ENCODE measurements around the gene TANK. TPM values are rescaled to one million over a fixed set of nuclear protein-coding genes. Genes with fewer than 3 reads are reported as not detected.

TANK gene
- total and polyA plus RNA-seq, 7 experiments from 2014 or later: 45.5 to 142 (median 61.4) TPM

DNA sequence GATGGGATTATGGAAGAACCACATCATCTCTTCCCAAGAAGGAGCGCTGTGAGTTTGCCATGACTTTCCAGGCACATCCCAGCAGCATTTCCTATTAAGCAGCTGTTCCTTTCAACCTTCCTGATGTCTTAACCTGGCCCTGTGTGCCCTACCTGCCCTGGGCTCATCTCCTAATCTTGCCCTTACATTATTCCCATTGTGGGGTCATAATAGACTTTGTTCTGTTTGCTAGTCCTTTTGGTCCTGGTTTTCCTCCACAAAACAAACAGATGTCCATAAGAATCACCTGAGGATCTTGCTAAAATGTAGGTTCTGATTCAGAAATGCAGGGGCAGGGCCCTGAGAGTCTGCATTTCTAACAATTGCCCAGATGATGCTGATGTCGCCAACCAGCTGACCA is 38.6 kb upstream of the TANK start:
- ChIA-PET POLR2A (no interaction called here), CTCF (no interaction called here)
- Histone ChIP-seq H3K9me3 (ENCODE audit: control insufficient read depth in 2 of 3, low read length in 3 of 3) (no peaks in the 10 kb centered on the region), H3K36me3 (ENCODE audit: control insufficient read depth in 2 of 3, insufficient read depth in 3 of 3, low read length in 3 of 3) (no peaks in the 10 kb centered on the region), H3K4me3 (ENCODE audit: low read length) (no peak overlapping the region), H3K4me1 (ENCODE audit: control insufficient read depth in 2 of 2, insufficient read depth in 2 of 2, low read length in 2 of 2) (no peaks in the 10 kb centered on the region), H3K27me3 (ENCODE audit: control insufficient read depth in 2 of 2, insufficient read depth in 2 of 2, low read length in 2 of 2) (peaks cover 0 to 1% of the 10 kb centered on the region in 2 donors), H3K27ac (ENCODE audit: low read depth, low read length) (no peak overlapping the region)
- ATAC-seq: no peak
- Mint-ChIP-seq H3K36me3 (peaks cover 0 to 6% (median 0%) of the 10 kb centered on the region in 5 donors), H3K9me3 (no peaks in the 10 kb centered on the region), H3K27me3 (peaks cover 0 to 10% (median 0%) of the 10 kb centered on the region in 5 donors), H3K4me1 (peaks cover 0 to 36% (median 4%) of the 10 kb centered on the region in 7 donors), H3K27ac (no peak overlapping the region), H3K4me3 (no peak overlapping the region)
- no peak for DNase-seq
- intact Hi-C loops (cut with micrococcal nuclease): no loop called here

GRCh38 chr2:161122772-161123530 is 37.3 kb upstream of the TANK start:
- DNase-seq (no peak), ATAC-seq (peak; percentile 73)
- Histone ChIP-seq H3K4me1 (ENCODE audit: control insufficient read depth in 2 of 2, insufficient read depth in 2 of 2, low read length in 2 of 2) (no peaks in the 10 kb centered on the region), H3K36me3 (ENCODE audit: control insufficient read depth in 2 of 3, insufficient read depth in 3 of 3, low read length in 3 of 3) (no peaks in the 10 kb centered on the region), H3K9me3 (ENCODE audit: control insufficient read depth in 2 of 3, low read length in 3 of 3) (no peaks in the 10 kb centered on the region), H3K27me3 (ENCODE audit: control insufficient read depth in 2 of 2, insufficient read depth in 2 of 2, low read length in 2 of 2) (no peaks in the 10 kb centered on the region), H3K27ac (ENCODE audit: low read depth, low read length) (no peak overlapping the region), H3K4me3 (ENCODE audit: low read length) (no peak overlapping the region)
- no peak overlapping the region for H3K27ac Mint-ChIP-seq
- H3K27me3 Mint-ChIP-seq: peaks cover 0 to 6% (median 0%) of the 10 kb centered on the region in 5 donors
- no peaks in the 10 kb centered on the region for H3K9me3 Mint-ChIP-seq
- ChIA-PET POLR2A (interaction anchor here (0.6 to 1.0 kb wide), 2 partner anchors 10 kb away, joined by 3 to 4 read pairs; no protein-coding TSS in a partner anchor), CTCF (interaction anchor here (1.3 kb wide), 1 partner anchor 12 kb away, joined by 3 read pairs; no protein-coding TSS in a partner anchor)
- H3K4me3 Mint-ChIP-seq: peak overlapping the region in 1 of 10 donors; percentile 40
- intact Hi-C loops (cut with micrococcal nuclease): no loop called here
- peaks cover 0 to 4% (median 0%) of the 10 kb centered on the region in 5 donors for H3K36me3 Mint-ChIP-seq
- peaks cover 0 to 36% (median 4%) of the 10 kb centered on the region in 7 donors for H3K4me1 Mint-ChIP-seq

- no peak overlapping the region for H3K4me3 ChIP-seq (ENCODE audit: low read length)
- POLR2A ChIA-PET: no interaction called here
- peak overlapping the region in 1 of 10 donors; percentile 40 for H3K4me3 Mint-ChIP-seq
- no peaks in the 10 kb centered on the region for H3K27me3 ChIP-seq (ENCODE audit: control insufficient read depth in 2 of 2, insufficient read depth in 2 of 2, low read length in 2 of 2)
- H3K27ac Mint-ChIP-seq: no peak overlapping the region
- H3K4me1 Mint-ChIP-seq: peaks cover 0 to 36% (median 4%) of the 10 kb centered on the region in 7 donors
- H3K9me3 ChIP-seq (ENCODE audit: control insufficient read depth in 2 of 3, low read length in 3 of 3): no peaks in the 10 kb centered on the region
- H3K36me3 ChIP-seq (ENCODE audit: control insufficient read depth in 2 of 3, insufficient read depth in 3 of 3, low read length in 3 of 3): no peaks in the 10 kb centered on the region
- DNase-seq (no peak), ATAC-seq (no peak)
- H3K4me1 ChIP-seq (ENCODE audit: control insufficient read depth in 2 of 2, insufficient read depth in 2 of 2, low read length in 2 of 2): no peaks in the 10 kb centered on the region
- CTCF ChIA-PET: interaction anchor here (1.3 kb wide), 1 partner anchor 12 kb away, joined by 3 read pairs; no protein-coding TSS in a partner anchor
- H3K9me3 Mint-ChIP-seq: no peaks in the 10 kb centered on the region
- H3K27me3 Mint-ChIP-seq: peaks cover 0 to 5% (median 0%) of the 10 kb centered on the region in 5 donors
- intact Hi-C loops (cut with micrococcal nuclease): no loop called here
- H3K27ac ChIP-seq (ENCODE audit: low read depth, low read length): no peak overlapping the region
- H3K36me3 Mint-ChIP-seq: peaks cover 0 to 4% (median 0%) of the 10 kb centered on the region in 5 donors
These were observed 36.6 kb upstream of the TANK start for GRCh38 chr2:161123531-161124030.

DNA sequence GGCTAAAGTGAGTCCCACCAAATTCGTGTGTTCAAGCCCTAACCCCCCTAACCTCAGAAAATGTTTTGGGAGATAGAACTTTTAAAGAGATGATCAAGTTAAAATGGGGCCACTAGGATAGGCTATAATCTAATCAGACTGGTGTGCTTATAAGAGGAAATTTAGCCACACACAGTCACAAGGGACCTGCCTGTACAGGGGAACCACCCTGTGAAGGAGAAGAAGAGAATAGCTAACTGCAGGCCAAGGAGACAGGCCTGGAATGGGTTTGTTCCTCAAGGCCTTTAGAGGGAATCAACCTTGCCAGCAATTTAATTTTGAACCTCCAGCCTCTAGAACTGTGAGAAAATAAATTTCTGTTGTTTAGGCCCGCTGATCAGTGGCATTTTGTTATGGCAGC is 36.0 kb upstream of the TANK start:
- POLR2A ChIA-PET: no interaction called here
- Mint-ChIP-seq H3K4me3 (no peak overlapping the region), H3K27me3 (peaks cover 0 to 9% (median 0%) of the 10 kb centered on the region in 5 donors), H3K4me1 (peaks cover 4 to 36% (median 10%) of the 10 kb centered on the region in 7 donors), H3K27ac (no peak overlapping the region), H3K36me3 (peaks cover 0 to 6% (median 0%) of the 10 kb centered on the region in 5 donors), H3K9me3 (no peaks in the 10 kb centered on the region)
- Histone ChIP-seq H3K4me1 (ENCODE audit: control insufficient read depth in 2 of 2, insufficient read depth in 2 of 2, low read length in 2 of 2) (no peaks in the 10 kb centered on the region), H3K4me3 (ENCODE audit: low read length) (no peak overlapping the region), H3K27me3 (ENCODE audit: control insufficient read depth in 2 of 2, insufficient read depth in 2 of 2, low read length in 2 of 2) (no peaks in the 10 kb centered on the region), H3K27ac (ENCODE audit: low read depth, low read length) (no peak overlapping the region), H3K9me3 (ENCODE audit: control insufficient read depth in 2 of 3, low read length in 3 of 3) (no peaks in the 10 kb centered on the region), H3K36me3 (ENCODE audit: control insufficient read depth in 2 of 3, insufficient read depth in 3 of 3, low read length in 3 of 3) (no peaks in the 10 kb centered on the region)
- intact Hi-C loops (cut with micrococcal nuclease): no loop called here
- ATAC-seq: peak; percentile 71
- CTCF ChIA-PET: no interaction called here
- no peak for DNase-seq

- DNase-seq (no peak), ATAC-seq (no peak)
- Mint-ChIP-seq H3K4me3 (no peak overlapping the region), H3K27me3 (peaks cover 0 to 8% (median 0%) of the 10 kb centered on the region in 5 donors), H3K4me1 (peaks cover 4 to 17% (median 6%) of the 10 kb centered on the region in 7 donors), H3K9me3 (peaks cover 0 to 8% (median 0%) of the 10 kb centered on the region in 11 donors), H3K36me3 (peaks cover 0 to 8% (median 3%) of the 10 kb centered on the region in 5 donors), H3K27ac (no peak overlapping the region)
- intact Hi-C loops (cut with micrococcal nuclease): no loop called here
- Histone ChIP-seq H3K4me3 (ENCODE audit: low read length) (no peak overlapping the region), H3K9me3 (ENCODE audit: control insufficient read depth in 2 of 3, low read length in 3 of 3) (no peaks in the 10 kb centered on the region), H3K27me3 (ENCODE audit: control insufficient read depth in 2 of 2, insufficient read depth in 2 of 2, low read length in 2 of 2) (no peaks in the 10 kb centered on the region), H3K27ac (ENCODE audit: low read depth, low read length) (no peak overlapping the region), H3K4me1 (ENCODE audit: control insufficient read depth in 2 of 2, insufficient read depth in 2 of 2, low read length in 2 of 2) (no peaks in the 10 kb centered on the region), H3K36me3 (ENCODE audit: control insufficient read depth in 2 of 3, insufficient read depth in 3 of 3, low read length in 3 of 3) (no peaks in the 10 kb centered on the region)
- POLR2A ChIA-PET: no interaction called here
- CTCF ChIA-PET: no interaction called here
These were observed 31.3 kb upstream of the TANK start for GRCh38 chr2:161128885-161129284.

GRCh38 chr2:161130354-161130753 is 29.9 kb upstream of the TANK start:
- Histone ChIP-seq H3K27ac (ENCODE audit: low read depth, low read length) (no peak overlapping the region), H3K4me1 (ENCODE audit: control insufficient read depth in 2 of 2, insufficient read depth in 2 of 2, low read length in 2 of 2) (peaks cover 0 to 5% of the 10 kb centered on the region in 2 donors), H3K36me3 (ENCODE audit: control insufficient read depth in 2 of 3, insufficient read depth in 3 of 3, low read length in 3 of 3) (no peaks in the 10 kb centered on the region), H3K9me3 (ENCODE audit: control insufficient read depth in 2 of 3, low read length in 3 of 3) (no peaks in the 10 kb centered on the region), H3K27me3 (ENCODE audit: control insufficient read depth in 2 of 2, insufficient read depth in 2 of 2, low read length in 2 of 2) (no peaks in the 10 kb centered on the region), H3K4me3 (ENCODE audit: low read length) (no peak overlapping the region)
- H3K27ac Mint-ChIP-seq: no peak overlapping the region
- peaks cover 0 to 8% (median 3%) of the 10 kb centered on the region in 5 donors for H3K36me3 Mint-ChIP-seq
- intact Hi-C loops (cut with micrococcal nuclease): no loop called here
- H3K4me3 Mint-ChIP-seq: no peak overlapping the region
- DNase-seq: no peak
- peaks cover 0 to 8% (median 0%) of the 10 kb centered on the region in 5 donors for H3K27me3 Mint-ChIP-seq
- ChIA-PET POLR2A (no interaction called here), CTCF (no interaction called here)
- H3K4me1 Mint-ChIP-seq: peaks cover 12 to 19% (median 14%) of the 10 kb centered on the region in 7 donors
- no peak for ATAC-seq
- H3K9me3 Mint-ChIP-seq: peaks cover 0 to 8% (median 0%) of the 10 kb centered on the region in 11 donors
